ENCODE data around the gene PERCC1. TPM values are rescaled to one million over a fixed set of nuclear protein-coding genes. Genes with fewer than 3 reads are reported as not detected.
"Not testable (repeated sequence)": the region's sequence is repeated elsewhere in the genome, so short reads cannot be mapped to it uniquely, and the experiment has no call there.

The PERCC1 gene
- total RNA-seq, 1 donor from 2014 or later = not detected

DNA sequence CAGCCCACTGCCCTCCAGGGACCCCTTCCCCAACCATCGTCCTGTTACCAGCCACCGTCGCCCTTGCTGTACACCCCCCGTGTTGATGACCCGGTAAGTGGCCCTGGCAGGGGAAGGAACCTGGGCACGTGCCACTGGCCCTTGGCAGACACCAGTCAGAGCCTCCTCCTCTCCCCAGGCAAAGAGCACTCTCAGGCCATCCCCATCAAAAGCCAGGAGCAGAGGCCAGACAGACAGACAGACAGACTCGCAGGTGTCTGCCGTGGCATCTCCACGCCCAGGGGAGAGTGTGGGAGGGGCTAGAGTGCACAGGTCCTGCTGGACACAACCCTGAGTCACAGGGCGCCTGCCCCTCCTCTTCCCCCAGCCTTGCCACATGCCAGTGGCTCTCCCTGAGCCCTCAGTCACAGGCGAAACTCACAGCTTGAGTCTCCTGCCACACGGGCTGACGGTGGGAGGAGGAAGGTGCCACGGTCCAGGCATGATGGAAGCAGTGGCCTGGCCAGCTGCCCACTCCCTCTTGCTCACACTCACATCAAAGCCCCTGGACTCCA, 36.2 kb downstream of the PERCC1 start:
- DNase-seq (ENCODE audit: low read depth, low spot score) = no peak

DNA sequence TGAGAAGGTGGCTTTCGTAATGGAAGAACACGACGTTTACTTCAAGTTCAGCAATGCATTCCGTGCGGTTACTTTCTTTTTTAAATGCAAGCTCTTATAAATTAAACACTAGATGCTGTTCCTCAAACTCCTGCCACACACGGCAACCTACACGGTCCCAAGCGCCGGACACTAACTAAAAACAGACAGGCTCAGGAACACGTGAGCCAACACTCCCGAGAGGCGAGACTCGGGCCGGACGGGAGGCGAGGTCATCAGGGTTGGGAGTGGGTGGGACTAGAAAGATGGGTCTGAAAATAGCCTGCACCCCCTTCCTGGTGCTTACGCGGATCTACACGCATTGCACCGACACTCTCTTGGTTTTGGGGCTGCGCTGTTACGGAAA, 37.5 kb downstream of the PERCC1 start:
- DNase-seq (ENCODE audit: low read depth, low spot score) = no peak

DNA sequence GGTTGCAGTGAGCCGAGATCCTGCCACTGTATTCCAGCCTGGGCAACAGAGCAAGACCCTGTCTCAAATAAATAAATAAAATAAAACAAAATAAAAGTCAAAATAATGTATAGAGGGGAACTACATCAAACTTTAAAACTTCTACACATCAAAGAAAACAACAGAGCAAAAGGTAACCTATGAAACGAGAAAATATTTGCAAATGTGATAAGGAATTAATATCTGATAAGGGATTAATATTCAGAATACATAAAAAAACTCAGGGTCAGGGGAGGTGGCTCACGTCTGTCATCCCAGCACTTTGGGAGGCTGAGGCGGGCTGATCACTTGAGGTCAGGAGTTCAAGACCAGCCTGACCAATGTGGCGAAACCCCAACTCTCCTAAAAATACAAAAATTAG, 38.3 kb downstream of the PERCC1 start:
- not testable (repeated sequence) for DNase-seq (ENCODE audit: low read depth, low spot score)

DNA sequence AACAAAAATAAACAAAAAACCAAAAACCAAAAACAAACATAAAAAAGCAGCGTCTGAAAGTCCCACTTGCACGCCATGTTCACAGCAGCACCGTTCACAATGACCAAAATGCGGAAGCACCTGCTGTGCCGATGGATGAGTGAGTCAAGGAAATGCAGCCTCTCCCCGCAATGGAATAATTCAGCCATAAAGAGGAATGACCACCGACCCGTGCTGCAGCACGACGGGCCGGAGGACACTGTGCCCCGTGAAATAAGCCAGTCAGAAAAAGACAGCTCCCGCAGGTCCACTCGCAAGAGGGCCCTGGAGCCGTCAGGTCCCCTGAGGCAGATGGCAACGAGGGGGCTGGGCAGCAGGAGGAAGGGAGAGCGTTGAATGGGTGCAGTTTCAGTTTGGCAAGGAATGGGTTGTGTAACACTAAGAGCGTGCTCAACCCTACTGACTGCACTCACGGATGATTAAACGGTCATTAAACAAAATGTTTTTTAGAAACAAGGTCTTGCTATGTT, 38.9 kb downstream of the PERCC1 start:
- no peak for DNase-seq (ENCODE audit: low read depth, low spot score)

DNA sequence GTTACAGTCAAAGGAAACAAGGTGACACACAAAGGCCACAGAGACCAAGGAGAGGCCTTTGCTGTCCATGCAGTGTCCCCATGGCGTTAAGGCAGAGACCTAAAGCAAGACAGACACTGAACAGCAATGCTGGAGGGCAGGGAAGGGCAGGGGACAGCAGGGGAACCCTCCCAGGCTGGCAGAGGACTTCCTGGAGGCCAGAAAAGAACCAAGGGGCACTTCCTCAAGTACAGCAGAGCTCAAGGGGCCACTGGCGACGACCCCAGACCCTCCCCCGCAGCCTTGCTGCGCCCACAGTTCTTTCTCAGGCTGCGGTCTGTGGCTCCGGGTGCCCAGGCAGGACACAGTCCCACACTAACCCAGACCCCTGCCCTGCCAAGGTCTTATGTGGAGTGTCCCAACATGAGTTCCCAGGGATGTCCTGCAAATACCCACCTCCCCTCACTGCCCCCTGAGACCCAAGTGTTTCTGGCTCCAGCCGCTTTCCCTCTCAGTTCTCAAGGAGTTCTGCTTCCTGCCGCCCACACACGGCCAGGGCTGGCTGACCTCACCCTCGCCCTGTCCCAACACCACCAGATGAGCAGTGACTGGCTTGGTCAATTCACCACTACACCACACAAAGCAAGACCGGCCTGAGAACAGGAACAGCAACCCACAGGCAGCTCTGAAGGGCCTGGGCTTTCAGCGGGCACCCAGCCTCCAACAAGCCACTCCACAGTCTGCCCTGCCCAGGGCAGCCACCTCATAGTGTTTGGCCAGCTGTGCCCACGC, 39.8 kb downstream of the PERCC1 start:
- no peak for DNase-seq (ENCODE audit: low read depth, low spot score)

DNA sequence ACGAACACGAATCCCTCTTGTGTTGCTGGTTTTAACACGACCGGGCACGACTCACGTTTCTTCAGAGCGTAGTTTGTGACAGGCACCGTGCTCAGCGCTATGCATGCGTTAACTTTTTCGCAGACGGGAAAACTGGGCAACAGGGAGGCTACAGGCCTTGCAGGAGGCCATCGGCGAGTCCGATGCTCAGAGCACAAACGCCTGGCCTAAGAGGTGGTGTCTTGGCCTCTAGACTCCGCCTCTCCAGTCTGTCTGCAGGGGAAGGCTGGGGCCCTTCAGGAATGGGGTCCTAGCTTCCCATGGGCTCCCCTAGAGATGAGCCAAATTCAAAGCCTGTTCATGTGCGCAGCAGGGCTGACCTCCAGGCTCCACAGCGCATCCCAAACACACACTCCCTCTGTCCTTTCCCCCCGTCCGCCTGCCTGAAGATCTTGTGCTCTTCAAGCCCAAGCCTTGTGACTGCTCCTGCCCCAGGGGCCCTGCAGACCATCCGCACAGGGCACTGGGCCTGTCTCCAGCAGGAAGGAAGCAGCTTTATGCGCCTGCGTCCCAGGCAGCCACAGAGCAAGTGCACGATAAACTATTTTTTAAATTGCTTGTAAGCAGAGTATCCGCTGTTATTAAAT, 40.8 kb downstream of the PERCC1 start:
- no peak for DNase-seq (ENCODE audit: low read depth, low spot score)

DNA sequence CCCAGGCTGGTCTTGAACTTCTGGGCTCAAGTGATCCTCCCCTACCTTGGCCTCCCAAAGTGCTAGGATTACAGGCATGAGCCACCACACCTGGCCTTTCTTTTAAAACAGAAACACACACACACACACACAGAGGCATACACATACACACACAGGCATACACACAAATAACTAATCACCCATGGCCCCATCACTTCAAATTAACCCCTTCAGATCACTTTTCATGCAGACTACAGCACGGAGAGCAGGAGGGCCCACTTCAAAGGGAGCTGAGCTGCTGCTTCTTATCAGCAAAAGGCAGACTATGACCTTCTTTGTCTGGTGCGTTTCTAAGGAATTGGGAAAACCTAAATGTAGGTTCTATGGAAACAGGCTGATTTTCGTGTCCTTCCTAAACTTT, 42.1 kb downstream of the PERCC1 start:
- no peak for DNase-seq (ENCODE audit: low read depth, low spot score)

DNA sequence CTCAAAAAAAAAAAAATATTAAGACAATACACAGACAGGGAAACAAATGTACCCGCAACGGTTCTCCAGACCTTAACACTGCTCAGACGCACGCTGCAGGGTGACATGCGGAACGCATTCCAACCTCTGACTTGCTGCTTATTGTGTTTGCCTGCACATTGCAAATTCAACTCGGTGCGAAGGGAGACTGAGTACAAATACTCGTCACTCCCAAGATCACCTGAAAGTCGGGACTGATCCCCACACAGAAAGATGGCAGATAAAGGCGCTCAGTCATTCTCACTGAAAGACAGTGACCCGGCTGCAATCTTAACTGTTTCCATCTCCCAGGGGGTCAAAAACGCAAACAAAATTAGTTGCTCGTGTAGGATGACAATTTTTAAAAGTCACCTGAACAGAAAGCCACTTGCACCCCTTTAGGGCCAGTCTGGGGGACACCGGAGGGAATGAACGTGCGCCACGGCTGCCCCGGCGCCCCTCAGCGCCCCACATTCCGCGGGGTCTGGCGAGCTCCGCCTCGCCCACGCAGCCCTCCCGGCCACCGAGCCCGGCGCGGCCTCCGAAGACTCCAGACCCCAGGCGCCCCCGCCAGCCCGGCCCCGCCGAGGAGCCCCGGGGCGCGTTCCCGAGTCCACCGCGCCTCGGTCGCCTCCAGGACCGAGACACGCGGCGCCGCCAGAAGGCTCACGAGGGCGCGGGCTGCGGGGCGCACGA, 43.4 kb downstream of the PERCC1 start:
- DNase-seq (ENCODE audit: low read depth, low spot score) = no peak

DNA sequence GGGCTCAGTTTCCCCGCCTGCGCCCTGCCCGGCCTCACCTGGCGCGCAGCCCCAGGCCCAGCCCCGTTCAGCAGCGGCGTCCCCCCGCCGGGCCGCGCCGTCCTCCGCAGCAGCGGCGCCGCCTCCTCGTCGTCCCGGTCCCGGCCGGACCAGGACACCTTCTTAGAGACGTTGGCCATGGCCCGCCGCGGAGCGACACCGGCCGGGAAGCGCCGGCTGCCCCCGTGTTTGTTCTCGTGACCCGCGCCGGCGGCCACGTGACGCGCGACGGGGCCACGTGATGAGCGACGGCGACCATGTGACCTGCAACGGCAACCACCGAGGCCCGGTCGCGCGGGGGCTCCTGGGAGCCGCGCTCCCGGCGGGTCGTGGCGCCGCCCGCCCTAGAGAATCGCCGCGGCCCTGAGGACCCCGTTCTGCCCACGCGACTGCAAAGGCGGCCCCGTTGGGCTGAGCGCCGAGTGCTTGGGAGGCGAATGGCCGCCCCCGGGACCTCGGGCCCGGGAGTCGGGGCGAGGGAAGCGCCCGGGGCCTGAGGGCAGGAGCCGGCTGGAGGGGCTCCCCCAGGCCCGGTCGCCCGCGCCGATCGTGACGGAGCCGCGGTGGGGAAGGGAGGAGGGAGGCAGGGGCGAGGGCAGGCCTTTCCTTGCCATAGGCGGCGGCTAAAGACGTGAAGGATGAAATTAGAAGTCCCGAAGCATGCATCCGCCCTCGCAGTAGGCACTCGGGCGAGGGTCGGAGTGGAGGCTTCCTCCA, 44.1 kb downstream of the PERCC1 start, which contains the start of gene CLCN7:
Gene CLCN7, minus strand, starts transcription at position 233 of the 756 bp plus-strand sequence. Its CDS starts 54 bp downstream, at position 179.
- DNase-seq (ENCODE audit: low read depth, low spot score) = peak; percentile 47

DNA sequence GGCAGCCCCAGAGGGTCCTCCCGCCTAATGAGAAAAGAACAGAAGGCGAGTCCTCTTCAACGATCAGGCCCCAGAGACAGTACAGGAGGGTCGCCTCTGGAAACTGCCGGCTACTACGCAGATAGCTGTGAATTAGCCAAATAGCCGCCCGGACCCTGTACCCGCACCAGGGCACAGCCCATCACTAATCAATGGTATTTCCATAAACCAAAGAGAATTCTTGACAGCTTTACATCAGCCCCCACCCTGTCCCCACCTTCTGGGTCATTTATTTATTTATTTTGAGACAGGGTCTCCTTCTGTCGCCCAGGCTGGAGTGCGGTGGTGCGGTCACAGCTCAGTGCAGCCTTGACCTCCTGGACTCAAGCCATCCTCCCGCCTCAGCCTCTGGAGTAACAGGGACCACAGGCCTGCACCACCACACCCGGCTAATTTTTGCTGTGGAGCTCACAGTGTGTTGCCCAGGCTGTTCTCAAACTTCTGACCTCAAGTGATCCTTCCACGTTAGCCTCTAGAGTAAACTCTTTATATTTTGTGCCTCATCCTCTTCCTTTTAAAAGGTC, 44.8 kb downstream of the PERCC1 start:
- DNase-seq (ENCODE audit: low read depth, low spot score) = no peak

DNA sequence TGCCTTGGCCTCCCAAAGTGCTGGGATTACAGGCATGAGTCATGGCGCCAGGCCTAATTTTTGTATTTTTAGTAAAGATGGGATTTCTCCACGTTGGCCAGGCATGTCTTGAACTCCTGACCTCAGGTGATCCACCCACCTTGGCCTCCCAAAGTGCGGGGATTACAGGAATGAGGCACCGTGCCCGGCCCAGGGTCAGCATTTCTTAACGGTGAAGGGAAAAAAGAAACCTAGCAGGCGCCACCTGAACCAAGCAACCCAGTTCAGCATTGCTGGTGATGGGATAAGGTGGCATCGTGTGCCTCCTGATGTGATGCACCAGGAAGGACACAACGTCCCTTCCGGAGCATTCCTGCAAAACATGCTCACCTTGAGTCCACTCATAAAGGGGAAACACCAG, 46.2 kb downstream of the PERCC1 start:
- DNase-seq (ENCODE audit: low read depth, low spot score) = no peak

DNA sequence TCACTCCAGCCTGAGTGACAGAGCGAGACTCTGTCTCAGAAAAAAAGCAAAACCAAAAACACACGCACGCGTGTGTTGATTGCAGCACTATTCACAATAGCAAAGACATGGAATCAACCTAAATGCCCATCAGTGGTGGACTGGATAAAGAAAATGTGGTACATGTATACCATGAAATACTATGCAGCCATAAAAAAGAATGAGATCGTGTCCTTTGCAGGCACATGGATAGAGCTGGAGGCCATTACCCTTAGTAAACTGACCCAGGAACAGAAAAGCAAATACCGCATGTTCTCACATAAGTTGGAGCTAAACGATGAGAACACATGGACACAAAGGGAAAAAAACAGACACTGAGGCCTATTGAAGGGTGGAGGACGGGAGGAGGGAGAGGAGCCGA, 48.1 kb downstream of the PERCC1 start:
- not testable (repeated sequence) for DNase-seq (ENCODE audit: low read depth, low spot score)

DNA sequence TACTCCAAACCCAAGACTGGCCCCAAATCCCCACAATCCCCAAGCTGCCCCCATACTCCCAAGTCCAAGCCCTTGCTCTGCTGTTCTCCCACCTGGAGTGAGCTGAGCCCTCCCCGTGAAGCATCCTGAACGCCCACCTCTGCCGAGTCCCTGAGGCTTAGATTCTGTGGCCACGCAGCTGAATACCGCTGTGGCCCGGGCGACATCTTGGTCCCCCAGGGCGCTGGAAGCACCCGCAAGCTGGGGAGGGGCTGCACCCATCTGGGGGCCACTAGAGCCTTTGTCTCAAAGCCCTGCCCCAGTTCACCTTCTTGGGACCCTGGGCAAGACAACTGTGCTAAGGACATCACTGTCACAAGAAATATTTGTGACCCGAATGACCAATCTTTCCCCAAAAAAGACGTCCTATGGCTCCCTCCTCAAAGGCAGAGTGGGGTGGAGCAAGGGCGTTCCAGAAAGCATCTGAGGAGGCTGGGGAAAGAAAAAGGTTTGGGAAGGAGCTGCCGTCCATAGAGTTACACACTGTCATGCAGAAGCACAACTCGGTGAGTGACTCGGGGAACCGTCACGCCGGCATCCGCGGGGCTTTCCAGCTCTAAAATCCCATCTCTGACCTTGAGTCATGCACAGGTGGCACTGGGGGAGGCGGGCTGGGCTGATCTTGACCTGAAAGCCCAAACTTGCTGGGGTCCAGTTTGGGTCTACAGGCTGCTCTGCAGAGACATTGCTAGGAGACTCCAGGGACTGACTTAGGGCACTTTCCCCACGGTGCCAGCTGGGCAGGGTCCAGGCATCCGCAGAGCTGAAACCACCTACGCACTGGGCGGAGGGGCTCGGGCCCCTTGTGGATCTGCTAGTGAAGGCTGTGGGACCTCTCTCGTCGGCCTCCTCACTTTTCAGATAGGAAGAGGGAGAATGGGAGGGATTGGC, 51.3 kb downstream of the PERCC1 start:
- DNase-seq (ENCODE audit: low read depth, low spot score) = no peak

Other genes with a start within 250 kb of the PERCC1 start
- not detected in 2 replicates for gene TPSG1, start 205.8 kb upstream of the PERCC1 start, total RNA-seq
- gene TPSB2, start 200.9 kb upstream of the PERCC1 start, total RNA-seq = not detected in 2 replicates
- gene TPSAB1, start 190.4 kb upstream of the PERCC1 start, total RNA-seq = not detected in 2 replicates
- not detected in 2 replicates for gene TPSD1, start 175.0 kb upstream of the PERCC1 start, total RNA-seq
- 59.1 and 88.7 TPM in 2 replicates for gene UBE2I, start 121.4 kb upstream of the PERCC1 start, total RNA-seq
- 0.46 and 0.53 TPM in 2 replicates for gene BAIAP3, start 97.4 kb upstream of the PERCC1 start, total RNA-seq
- gene TSR3, start 79.2 kb upstream of the PERCC1 start, total RNA-seq = 90.7 and 93.8 TPM in 2 replicates
- 27.0 and 27.5 TPM in 2 replicates for gene GNPTG, start 79.1 kb upstream of the PERCC1 start, total RNA-seq
- gene UNKL, start 16.4 kb upstream of the PERCC1 start, total RNA-seq = 9.2 and 12.0 TPM in 2 replicates
- 21.8 and 22.4 TPM in 2 replicates for gene UQCC4, start 10.3 kb upstream of the PERCC1 start, total RNA-seq
- gene CCDC154, start 13.5 kb downstream of the PERCC1 start, total RNA-seq = 0.11 and 0.13 TPM in 2 replicates
- 48.3 and 73.8 TPM in 2 replicates for gene CLCN7, start 44.0 kb downstream of the PERCC1 start, total RNA-seq
- not detected in 2 replicates for gene PTX4, start 57.9 kb downstream of the PERCC1 start, total RNA-seq
- 19.1 and 22.9 TPM in 2 replicates for gene TELO2, start 62.3 kb downstream of the PERCC1 start, total RNA-seq
- 24.6 and 25.7 TPM in 2 replicates for gene TMEM204, start 102.6 kb downstream of the PERCC1 start, total RNA-seq
- 19.8 and 20.8 TPM in 2 replicates for gene IFT140, start 181.0 kb downstream of the PERCC1 start, total RNA-seq
- gene CRAMP1, start 181.3 kb downstream of the PERCC1 start, total RNA-seq = 6.7 and 9.3 TPM in 2 replicates
- 45.9 and 81.5 TPM in 2 replicates for gene JPT2, start 247.2 kb downstream of the PERCC1 start, total RNA-seq